GM12878 (cell line): ENCODE measurements around the gene IGF1R. TPM values are rescaled to one million over a fixed set of nuclear protein-coding genes. Genes with fewer than 3 reads are reported as not detected.

Source experiments
- ATAC-seq: fragments of 200-7000 bp; cut with Tn5 transposase; 3 replicates; pipeline ENCODE4 v1.9.1; 2020; ENCODE audit warnings: mild to moderate bottlenecking, moderate library complexity
- BruUV-seq: library from RNA; stranded (reverse); fragments of 400-500 nt; replicated peaks from 2 replicates; lab custom pipeline; 2021; lab: Mats Ljungman, UMichigan
- CTCF ChIA-PET: fragments of 300-600 bp; sonication (Branson Sonifier 250); formaldehyde crosslinking; extraction: SDS; loops from one replicate; lab custom pipeline; 2021; ENCODE audit warnings: inconsistent platforms; lab: Yijun Ruan, JAX
- POLR2A ChIA-PET: fragments of 350-600 bp; formaldehyde crosslinking; extraction: SDS; loops from one replicate; lab custom pipeline; 2021; ENCODE audit warnings: inconsistent platforms; lab: Charles Lee
- RAD21 ChIA-PET: fragments of 300-600 bp; sonication (Branson Sonifier 250); formaldehyde crosslinking; loops from one replicate; lab custom pipeline; 2023; ENCODE audit warnings: antibody characterized with exemption; ENCODE audit not compliant: unreplicated experiment; lab: Charles Lee
- SMC1A ChIA-PET: fragments of 300-600 bp; sonication (Branson Sonifier 250); formaldehyde crosslinking; loops from one replicate; lab custom pipeline; 2023; ENCODE audit not compliant: unreplicated experiment, uncharacterized antibody; lab: Charles Lee
- DNase-seq: peaks from one replicate; pipeline ENCODE4 v3.0.0-alpha.2; 2011; ENCODE audit warnings: low read depth, low spot score
- FAIRE-seq: peaks from 3 replicates; lab custom pipeline; 2011; peaks lifted over from hg19 to GRCh38; lab: Jason Lieb, UNC
- H2AFZ ChIP-seq: 2 replicates; pipeline ENCODE4 v1.6.0; 2011; ENCODE audit warnings: low read depth, low read length, control low read depth; ENCODE audit not compliant: control insufficient read depth
- H3K27ac ChIP-seq: 2 replicates; pipeline ENCODE4 v1.5.1; 2011; ENCODE audit warnings: control low read depth; ENCODE audit not compliant: control insufficient read depth, insufficient read depth
- H3K27me3 ChIP-seq, 2 experiments: replicated peaks in 1 of 2; 2 replicates each; pipeline versions ENCODE4 v1.6.0 to v1.6.1; 2011; ENCODE audit warnings: low read length in 1 of 2; ENCODE audit not compliant: control insufficient read depth in 2 of 2, insufficient read depth in 2 of 2
- H3K36me3 ChIP-seq, 2 experiments: 2 replicates each; pipeline ENCODE4 v1.5.1; 2011; ENCODE audit warnings: low read length in 1 of 2; ENCODE audit not compliant: control insufficient read depth in 2 of 2, insufficient read depth in 2 of 2
- H3K4me1 ChIP-seq: 2 replicates; pipeline ENCODE4 v1.6.1; 2011; ENCODE audit warnings: mild to moderate bottlenecking, low read length, moderate library complexity, mixed read lengths; ENCODE audit not compliant: control insufficient read depth, insufficient read depth
- H3K4me2 ChIP-seq: 2 replicates; pipeline ENCODE4 v1.6.0; 2011; ENCODE audit warnings: control low read depth; ENCODE audit not compliant: control insufficient read depth, insufficient read depth
- H3K4me3 ChIP-seq: fragments of 200-600 bp; sonication (generic); 2 replicates; pipeline ENCODE4 v1.5.1; 2016
- H3K79me2 ChIP-seq: 2 replicates; pipeline ENCODE4 v1.6.0; 2011; ENCODE audit warnings: low read length; ENCODE audit not compliant: control insufficient read depth, insufficient read depth
- H3K9ac ChIP-seq: 2 replicates; pipeline ENCODE4 v1.8.0; 2011; ENCODE audit warnings: low read length, control low read depth, mixed read lengths; ENCODE audit not compliant: control insufficient read depth, insufficient read depth
- H3K9me3 ChIP-seq: replicated peaks from 3 replicates; pipeline ENCODE4 v1.5.1; 2011; ENCODE audit warnings: mild to moderate bottlenecking, low read length; ENCODE audit not compliant: control insufficient read depth, insufficient read depth
- H4K20me1 ChIP-seq: 2 replicates; pipeline ENCODE4 v1.6.0; 2011; ENCODE audit not compliant: control insufficient read depth, insufficient read depth
- ASH2L ChIP-seq: fragments of 300-600, 200-600 bp; sonication (generic); IDR thresholded peaks from 2 replicates; pipeline ENCODE4 v1.6.1; 2017; ENCODE audit warnings: low read depth, mild to moderate bottlenecking, borderline replicate concordance
- BCLAF1 ChIP-seq: fragments of 450-650 bp; IDR thresholded peaks from 2 replicates; pipeline ENCODE4 v1.6.1; 2017; ENCODE audit warnings: antibody characterized with exemption, mild to moderate bottlenecking, moderate library complexity
- E2F8 ChIP-seq: fragments of 450-650 bp; IDR thresholded peaks from 2 replicates; pipeline ENCODE4 v1.6.1; 2018; ENCODE audit warnings: mild to moderate bottlenecking, low read depth, moderate library complexity; ENCODE audit not compliant: partially characterized antibody
- MTA2 ChIP-seq: fragments of 450-650 bp; IDR thresholded peaks from 2 replicates; pipeline ENCODE4 v1.6.1; 2016; ENCODE audit warnings: low read depth, mild to moderate bottlenecking, moderate library complexity
- RFX5 ChIP-seq: IDR thresholded peaks from 2 replicates; pipeline ENCODE4 v1.6.1; 2011; ENCODE audit warnings: low read depth, low read length, improper control_type of control experiment
- WGBS: methylation state at CpG from one replicate; pipeline ENCODE4 v1.1.6; 2016; ENCODE audit warnings: low lambda C conversion rate; ENCODE audit not compliant: insufficient replicate concordance, insufficient coverage; ENCODE audit errors: missing lambda C conversion rate; 5-methylcytosine and 5-hydroxymethylcytosine counted together
- in situ Hi-C: fragments of 300-500 bp; cut with MboI; formaldehyde crosslinking; loops from 9 replicates; pipeline ENCODE4 v1.14.3; 2018; ENCODE audit warnings: mixed read lengths
- intact Hi-C: fragments of 100-400 bp; cut with micrococcal nuclease; formaldehyde crosslinking; loops from one replicate; pipeline ENCODE4 v1.14.2; 2022; ENCODE audit not compliant: unreplicated experiment
- polyA plus RNA-seq, 11 experiments: library from polyadenylated mRNA; depleted of rRNA in 4 of 11; unstranded in 6 of 11; stranded (reverse) in 5 of 11; fragments of >200 nt; fragmentation: Nextera tagmentation in 4 of 11; fragmentation: Illumina TruSeq in 1 of 11; extraction: Ambion mirVana in 4 of 11; extraction: Trizol in 1 of 11; gene quantifications; 1 replicate in 1 of 11; 2 replicates in 10 of 11; pipeline versions ENCODE4 v1.2.1 to v1.2.3, GENCODE V29; 2011 to 2016; ENCODE audit warnings: inconsistent platforms in 2 of 11, missing spikeins in 2 of 11, low read depth in 1 of 11
- total RNA-seq, 4 experiments: library from RNA; depleted of rRNA in 3 of 4; stranded (reverse); fragments of >200 nt in 3 of 4; fragmentation: Illumina TruSeq in 1 of 4; extraction: Trizol in 1 of 4; gene quantifications; 2 replicates each; pipeline versions ENCODE4 v1.2.1 to v1.2.3, GENCODE V29; 2013 to 2021
- TF ChIP-seq, protein P1 (sequence below): fragments of 450-650 bp; IDR thresholded peaks from 2 replicates; pipeline ENCODE4 v1.6.1; 2017; ENCODE audit warnings: borderline replicate concordance

IGF1R gene
- total and polyA plus RNA-seq, 10 of the 15 experiments (the other 5 are each of a cell fraction or from before 2014, with no cell fraction given): 0.03 to 2.7 (median 0.66) TPM

GRCh38 chr15:98764291-98764690 is 116.0 kb downstream of the IGF1R start:
- H3K27ac ChIP-seq: no peak overlapping the region
- WGBS: 86% methylated on average over 2 of the region's 2 CpGs
- H3K4me2 ChIP-seq: no peak overlapping the region
- no peaks in the 10 kb centered on the region for H3K36me3 ChIP-seq
- H3K27me3 ChIP-seq: no peaks in the 10 kb centered on the region
- ChIA-PET RAD21 (no interaction called here), CTCF (interaction anchor here (0.9 to 2.3 kb wide), 2 partner anchors 14 to 15 kb away, joined by 4 to 8 read pairs; no protein-coding TSS in a partner anchor), SMC1A (no interaction called here), POLR2A (no interaction called here)
- H3K4me1 ChIP-seq: no peaks in the 10 kb centered on the region
- ATAC-seq (no peak), FAIRE-seq (no peak), DNase-seq (no peak)
- H4K20me1 ChIP-seq: no peaks in the 10 kb centered on the region
- no peak overlapping the region for H3K9ac ChIP-seq
- no peaks in the 10 kb centered on the region; the same call in 1 of the 3 replicates for H3K9me3 ChIP-seq
- no peak overlapping the region for H3K4me3 ChIP-seq
- H2AFZ ChIP-seq: no peak overlapping the region
- in situ Hi-C loops: no loop called here
- intact Hi-C loops: no loop called here
- no peaks in the 10 kb centered on the region for H3K79me2 ChIP-seq
- no TSS peak for BruUV-seq
- TF ChIP-seq RFX5 (no peak), MTA2 (no peak), ASH2L (no peak), E2F8 (no peak), BCLAF1 (no peak)
- TF ChIP-seq, protein P1, sequence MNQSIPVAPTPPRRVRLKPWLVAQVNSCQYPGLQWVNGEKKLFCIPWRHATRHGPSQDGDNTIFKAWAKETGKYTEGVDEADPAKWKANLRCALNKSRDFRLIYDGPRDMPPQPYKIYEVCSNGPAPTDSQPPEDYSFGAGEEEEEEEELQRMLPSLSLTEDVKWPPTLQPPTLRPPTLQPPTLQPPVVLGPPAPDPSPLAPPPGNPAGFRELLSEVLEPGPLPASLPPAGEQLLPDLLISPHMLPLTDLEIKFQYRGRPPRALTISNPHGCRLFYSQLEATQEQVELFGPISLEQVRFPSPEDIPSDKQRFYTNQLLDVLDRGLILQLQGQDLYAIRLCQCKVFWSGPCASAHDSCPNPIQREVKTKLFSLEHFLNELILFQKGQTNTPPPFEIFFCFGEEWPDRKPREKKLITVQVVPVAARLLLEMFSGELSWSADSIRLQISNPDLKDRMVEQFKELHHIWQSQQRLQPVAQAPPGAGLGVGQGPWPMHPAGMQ: no peak
